Kidney glomerular epithelial cell (primary cell): ENCODE results near the gene MRPL37.
"Not testable (repeated sequence)": the region's sequence is repeated elsewhere in the genome, so short reads cannot be mapped to it uniquely, and the experiment has no call there.

Experiments used
- DNase-seq: peaks from one replicate; lab custom pipeline; 2025; lab: John Stamatoyannopoulos, UW

The MRPL37 gene

DNA sequence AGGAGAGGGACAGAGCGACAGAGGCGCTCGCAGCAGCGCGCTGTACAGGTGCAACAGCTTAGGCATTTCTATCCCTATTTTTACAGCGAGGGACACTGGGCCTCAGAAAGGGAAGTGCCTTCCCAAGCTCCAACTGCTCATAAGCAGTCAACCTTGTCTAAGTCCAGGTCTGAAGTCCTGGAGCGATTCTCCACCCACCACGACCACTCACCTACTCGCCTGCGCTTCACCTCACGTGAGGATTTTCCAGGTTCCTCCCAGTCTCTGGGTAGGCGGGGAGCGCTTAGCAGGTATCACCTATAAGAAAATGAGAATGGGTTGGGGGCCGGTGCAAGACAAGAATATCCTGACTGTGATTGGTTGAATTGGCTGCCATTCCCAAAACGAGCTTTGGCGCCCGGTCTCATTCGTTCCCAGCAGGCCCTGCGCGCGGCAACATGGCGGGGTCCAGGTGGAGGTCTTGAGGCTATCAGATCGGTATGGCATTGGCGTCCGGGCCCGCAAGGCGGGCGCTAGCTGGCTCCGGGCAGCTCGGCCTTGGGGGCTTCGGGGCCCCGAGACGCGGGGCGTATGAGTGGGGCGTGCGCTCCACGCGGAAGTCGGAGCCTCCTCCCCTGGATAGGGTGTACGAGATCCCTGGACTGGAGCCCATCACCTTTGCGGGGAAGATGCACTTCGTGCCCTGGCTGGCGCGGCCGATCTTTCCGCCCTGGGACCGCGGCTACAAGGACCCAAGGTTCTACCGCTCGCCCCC is at the start of gene MRPL37, which contains the start of gene CYB5RL:
Gene MRPL37 (plus strand): TSS at position 403 of the 754 bp plus-strand sequence. CDS start 77 bp downstream, at position 480.
Gene CYB5RL (minus strand): TSS at position 266 of the 754 bp plus-strand sequence. CDS start 4,414 bp downstream, outside the sequence.
- DNase-seq: peak; percentile 100

DNA sequence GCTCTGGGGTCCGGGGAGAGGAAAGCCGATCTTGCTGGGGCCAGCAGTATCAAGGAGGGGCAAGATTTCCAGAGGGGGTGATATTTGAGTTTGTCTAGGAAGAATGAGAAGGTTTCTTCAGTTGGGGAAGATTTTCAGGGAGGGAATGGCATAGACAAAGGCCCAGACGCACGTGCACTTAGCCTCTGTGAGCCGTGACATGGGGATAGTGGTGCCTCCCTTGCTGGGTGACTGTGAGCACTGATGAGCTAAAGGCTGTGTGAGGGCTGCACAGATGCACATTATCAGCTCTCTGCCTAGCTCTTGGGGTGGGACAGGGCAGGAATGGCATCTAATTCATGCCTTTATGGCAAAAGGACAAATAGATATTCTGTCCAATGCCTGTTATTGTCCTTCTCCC is 49.0 kb upstream of the MRPL37 start:
- DNase-seq: no peak

GRCh38 chr1:54152696-54153095 is 47.3 kb upstream of the MRPL37 start, which contains the start of gene CDCP2:
Gene CDCP2, minus strand, starts transcription at chr1:54153000. Its CDS starts 78 bp downstream, at chr1:54152922.
- DNase-seq: no peak

DNA sequence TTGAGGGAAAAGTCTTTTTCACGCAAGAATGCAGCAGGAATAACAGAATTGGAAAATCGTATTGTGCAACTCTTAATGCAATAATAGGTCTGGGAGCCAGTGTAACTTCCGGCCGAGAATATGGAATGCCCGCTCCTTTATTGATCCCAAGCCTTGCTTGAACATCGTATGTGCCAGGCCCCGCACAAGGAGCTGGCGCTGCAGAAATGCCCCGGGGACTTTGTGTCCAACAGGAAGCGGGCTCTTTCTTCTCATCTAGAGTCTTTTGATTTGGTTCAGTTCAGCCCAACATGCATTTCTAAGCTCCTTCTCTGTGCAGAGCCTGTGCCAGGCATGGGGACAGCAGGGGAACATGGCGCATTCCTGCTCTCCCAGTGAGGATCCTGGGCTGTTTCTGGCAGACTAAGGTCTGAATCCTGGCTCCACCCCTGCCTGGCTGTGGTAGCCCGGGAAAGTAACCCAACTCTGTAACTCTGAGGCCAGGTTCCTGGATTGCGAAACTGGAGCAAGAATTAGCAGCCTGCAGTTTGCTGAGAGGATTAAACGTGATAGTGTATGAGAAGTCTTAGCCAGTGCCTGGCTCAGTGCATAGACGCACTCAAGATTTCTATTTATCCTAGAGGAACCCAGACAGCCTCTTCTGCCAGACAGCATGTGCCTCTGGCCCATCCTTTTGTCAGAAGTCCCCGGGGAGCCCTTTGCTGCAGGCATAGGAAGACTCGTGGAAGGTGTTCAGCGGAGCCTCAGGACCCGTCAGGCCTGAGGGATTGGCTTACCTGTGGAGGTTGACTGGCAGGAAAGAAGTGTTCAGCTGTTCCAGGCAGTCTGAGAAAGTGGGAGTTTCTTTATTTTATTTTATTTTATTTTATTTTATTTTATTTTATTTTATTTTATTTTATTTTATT is 46.2 kb upstream of the MRPL37 start:
- no peak for DNase-seq

- DNase-seq: no peak
Measured at GRCh38 chr1:54156201-54156600, 43.8 kb upstream of the MRPL37 start.

DNA sequence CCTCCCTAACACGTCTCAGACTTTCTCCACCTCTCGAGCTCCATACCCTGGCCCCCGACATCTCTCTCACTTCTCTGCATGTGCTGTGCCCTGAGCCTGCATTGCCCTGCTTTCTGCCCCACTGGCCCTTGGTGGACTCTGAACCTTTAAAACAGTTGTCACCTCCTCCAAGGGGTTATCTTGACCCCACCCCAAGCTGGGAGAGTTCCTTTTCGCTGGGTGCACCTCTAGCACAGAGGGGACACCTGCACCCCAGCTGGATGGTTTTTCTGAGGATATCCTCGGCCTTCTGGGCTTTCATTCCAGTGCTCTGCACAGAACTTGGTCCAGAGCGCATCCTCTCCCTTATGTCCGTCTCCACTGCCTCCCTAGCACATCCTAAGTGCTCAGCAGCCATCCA is 43.0 kb upstream of the MRPL37 start:
- DNase-seq: no peak

- no peak for DNase-seq
Measured at GRCh38 chr1:54157401-54157800, 42.6 kb upstream of the MRPL37 start.

- DNase-seq: peak; percentile 46
Measured at GRCh38 chr1:54158071-54158470, 41.9 kb upstream of the MRPL37 start.

DNA sequence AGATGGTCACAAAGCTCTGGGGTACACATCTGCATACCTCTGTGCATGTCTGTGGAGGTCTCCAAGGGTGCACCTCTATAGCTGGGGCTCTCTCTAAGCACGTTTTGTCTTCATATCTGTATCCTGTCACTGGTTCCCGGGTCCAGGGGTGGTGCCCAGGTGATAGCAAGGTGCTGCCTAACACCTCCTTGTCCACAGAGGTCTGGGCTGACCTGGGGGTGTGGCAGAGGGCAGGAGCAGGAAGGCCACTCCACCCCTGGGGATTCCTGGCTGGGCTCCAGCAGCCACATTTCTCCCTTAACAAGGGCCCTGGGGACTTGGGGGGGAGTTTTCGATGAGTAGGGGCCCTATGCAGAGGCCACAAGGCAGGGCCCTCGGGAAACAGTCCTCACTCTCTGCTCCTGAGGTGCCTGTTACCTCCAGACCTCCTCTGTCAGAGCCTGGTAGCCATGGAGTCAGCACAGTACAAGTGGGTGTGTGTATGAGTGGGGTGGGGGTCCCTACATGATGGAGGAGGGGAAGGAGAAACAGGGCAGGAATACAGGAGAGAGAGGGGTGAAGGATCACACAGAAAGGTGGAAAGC is 40.1 kb upstream of the MRPL37 start:
- DNase-seq: no peak

DNA sequence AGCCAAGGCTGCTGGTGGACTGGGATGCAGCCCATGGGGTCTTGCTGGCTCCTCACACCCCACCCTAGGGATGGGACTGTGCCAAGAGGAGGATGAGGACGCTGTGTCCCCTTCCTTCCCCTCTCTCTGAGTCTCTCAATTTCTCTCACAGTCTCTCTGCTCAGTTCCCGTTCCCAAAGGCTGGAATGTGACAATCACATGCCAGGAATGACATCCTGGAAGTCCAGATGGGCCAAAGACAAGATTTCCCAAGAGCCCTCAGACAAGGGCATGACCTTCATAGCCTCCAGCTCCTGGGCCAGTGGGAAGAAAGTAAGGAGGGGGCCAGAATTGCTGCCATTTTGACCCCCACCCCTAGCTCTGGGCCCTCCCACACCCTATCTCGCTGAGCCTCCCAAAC is 39.6 kb upstream of the MRPL37 start:
- DNase-seq: no peak

DNA sequence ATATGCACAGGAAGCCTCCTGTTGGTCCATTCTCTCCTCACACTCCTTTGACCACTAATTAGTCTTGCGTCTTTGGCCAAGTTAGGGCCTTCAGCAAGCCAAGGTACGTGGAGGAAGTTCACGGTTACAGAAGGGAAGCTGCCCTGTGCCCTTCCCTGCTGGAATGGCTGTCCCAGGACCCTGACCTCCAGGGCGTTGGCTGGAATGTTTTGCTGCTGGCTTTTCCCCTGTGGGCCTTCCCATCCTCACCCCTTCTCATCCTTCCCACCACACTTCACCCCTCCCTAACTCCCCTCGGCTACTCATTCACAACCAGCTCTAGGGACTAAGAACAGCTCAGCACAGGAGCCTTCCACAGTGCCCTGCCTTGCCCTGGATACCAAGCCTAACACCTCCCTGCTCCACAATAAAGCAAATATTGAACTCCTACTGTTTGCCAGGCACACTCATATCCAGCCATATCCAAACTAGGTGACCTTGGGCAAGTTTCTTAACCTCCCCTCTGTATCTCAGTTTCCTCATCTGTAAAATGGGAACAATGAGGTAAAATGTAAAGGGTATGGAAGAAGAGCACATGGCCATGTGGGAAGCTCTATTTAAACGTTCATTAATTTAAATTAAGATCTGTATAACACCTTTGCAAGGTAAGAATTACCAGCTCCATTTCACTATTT is 38.3 kb upstream of the MRPL37 start:
- DNase-seq: no peak

DNA sequence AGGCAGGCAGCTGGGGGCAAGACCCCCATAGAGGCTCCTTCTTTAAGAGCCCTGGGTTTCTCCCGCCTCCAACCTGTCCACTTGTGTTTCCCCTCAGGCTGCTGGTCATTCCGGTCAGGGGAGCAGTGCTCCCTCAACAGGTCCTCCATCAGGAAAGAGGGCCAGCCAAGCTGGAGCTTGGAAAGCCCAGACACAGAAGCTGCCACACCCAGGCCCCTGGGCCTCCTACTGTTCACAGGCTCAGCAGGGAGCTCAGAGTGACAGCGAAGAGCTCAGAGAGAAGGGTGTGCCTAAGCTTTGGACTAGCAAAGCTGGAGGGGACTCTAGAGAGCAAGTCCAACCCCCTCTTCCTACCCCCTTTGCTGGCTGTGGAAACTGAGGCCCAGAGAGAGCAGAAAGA is 36.9 kb upstream of the MRPL37 start:
- no peak for DNase-seq

DNA sequence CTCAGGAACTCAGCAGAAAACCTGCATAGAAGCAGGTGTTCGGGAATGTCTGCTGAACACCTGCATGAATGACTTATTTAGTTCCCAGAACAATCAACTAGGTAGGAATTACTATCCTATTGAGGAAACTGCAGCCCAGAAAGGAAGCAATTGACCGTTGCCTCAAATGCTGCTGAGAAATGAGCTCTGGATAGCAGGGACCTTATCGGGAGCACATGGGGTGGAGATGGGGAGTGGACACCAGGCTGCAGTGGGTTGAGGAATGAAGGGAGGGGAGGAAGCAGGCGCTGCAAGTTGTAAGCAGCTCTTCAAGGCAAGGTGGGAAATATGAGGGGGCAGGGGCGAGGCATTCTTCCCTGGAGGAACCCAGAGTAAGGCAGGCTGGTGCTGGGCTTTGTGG is 36.4 kb upstream of the MRPL37 start:
- DNase-seq: no peak

- DNase-seq: no peak
Measured at GRCh38 chr1:54165146-54165545, 34.8 kb upstream of the MRPL37 start.

DNA sequence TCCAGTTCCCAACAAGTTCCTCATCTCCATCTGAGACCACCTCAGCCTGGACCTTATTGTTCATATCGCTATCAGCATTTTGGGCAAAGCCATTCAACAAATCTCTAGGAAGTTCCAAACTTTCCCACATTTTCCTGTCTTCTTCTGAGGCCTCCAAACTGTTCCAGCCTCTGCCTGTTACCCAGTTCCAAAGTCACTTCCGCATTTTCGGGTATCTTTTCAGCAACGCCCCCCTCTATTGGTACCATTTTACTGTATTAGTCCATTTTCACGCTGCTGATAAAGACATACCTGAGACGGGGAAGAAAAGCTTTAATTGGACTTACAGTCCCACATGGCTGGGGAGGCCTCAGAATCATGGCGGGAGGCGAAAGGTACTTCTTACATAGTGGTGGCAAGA is 33.6 kb upstream of the MRPL37 start:
- DNase-seq: not testable (repeated sequence)

DNA sequence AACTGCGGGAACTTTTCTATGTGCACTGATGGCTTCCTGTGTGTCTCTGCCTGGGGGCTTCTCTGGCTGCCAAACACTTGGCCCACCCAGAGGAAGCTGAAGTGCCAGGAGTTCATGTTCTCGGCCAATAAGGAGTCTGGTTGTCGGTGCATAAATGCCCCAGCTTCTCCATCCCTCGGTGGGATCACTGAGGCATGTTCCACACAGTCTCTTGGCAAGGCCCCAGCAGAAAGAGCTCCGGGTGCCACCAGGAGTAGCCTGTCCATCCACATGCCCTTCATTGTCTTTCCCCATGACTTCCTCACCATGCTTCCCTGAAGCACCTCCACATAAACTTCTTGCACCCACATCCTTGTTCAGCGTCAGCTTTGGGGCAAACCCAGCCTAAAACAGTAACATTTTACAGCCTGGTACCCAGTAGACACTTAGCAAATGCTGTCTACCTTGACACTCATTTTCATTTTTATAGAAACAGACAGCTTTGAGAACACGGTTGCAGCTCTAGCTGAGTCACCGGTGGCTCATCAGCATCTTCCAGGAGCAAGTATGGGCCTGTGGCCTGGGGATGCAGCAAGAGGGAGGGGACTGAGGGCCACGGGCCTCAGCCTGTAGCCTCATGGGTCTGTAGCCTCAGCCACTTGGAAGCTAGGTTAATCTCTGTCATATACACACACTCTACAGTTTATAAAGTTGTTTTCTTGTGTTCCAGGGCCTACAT is 32.4 kb upstream of the MRPL37 start:
- DNase-seq: no peak

GRCh38 chr1:54168206-54168965 is 31.6 kb upstream of the MRPL37 start:
- no peak for DNase-seq

DNA sequence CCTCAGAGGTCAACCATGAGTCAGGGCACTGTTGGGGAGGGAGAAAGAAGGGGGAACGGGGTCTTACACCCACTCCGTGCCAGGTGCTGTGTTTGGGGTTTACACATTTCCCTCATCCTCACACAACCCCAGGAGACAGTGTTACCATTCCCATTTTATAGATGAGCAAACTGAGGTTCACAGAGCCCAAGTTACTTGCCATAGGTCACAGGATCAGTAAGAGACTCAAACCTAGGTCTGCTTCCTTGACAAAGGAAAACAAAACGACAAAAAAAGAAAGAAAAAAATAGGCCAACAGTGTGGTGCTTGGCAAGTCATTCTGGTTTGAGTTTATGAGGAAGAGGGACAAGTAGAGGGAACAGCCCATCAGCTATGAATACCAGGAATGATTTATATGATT is 30.9 kb upstream of the MRPL37 start:
- DNase-seq: no peak

DNA sequence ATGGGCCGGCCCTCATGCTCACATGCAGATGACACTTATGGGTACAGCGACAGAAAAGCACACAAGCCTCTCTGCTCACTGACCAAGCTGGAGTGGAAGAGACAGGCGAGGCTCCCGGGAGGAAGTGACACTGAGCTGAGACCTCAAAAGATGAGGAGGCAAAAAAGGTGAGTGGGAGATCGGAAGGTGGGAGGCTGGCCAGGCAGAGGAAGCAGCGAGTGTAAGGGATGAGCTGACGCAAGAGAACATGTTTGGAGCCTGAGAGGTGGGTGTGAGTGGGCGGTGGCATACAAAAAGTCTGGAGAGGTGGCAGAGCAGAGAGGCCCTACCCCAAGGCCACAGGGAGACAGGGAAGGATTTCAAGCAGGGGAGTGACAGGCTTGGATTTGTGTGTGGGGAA is 29.0 kb upstream of the MRPL37 start:
- no peak for DNase-seq

DNA sequence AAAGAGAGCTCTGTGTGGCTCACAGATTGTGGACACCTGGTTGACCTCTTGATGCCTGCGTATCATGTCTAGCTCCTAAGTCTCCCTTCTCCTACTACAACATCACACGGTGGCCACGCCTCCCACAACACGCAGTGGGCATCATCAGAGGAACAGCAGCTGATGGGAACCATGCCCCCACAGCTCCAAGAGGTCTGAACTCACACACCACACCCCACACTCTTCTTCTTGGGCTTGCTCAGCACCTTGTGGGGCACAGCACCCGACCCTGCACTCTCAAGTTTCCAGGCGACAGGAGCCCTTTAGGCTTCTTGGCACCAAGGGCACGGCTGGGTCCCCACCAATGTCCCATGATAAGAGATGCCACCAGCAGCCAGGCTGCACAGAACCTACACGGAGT is 28.4 kb upstream of the MRPL37 start:
- DNase-seq: no peak
